HepG2 (cell line): ENCODE data around the gene IRS1. TPM values are rescaled to one million over a fixed set of nuclear protein-coding genes. Genes with fewer than 3 reads are reported as not detected.

Experiments
- AHDC1 ChIP-seq: sonication (generic); formaldehyde crosslinking; IDR thresholded peaks from 2 replicates; pipeline ENCODE4 v1.5.1; 2020; ENCODE audit warnings: mild to moderate bottlenecking, missing genetic modification reagents, borderline replicate concordance
- ATF5 ChIP-seq: sonication (generic); formaldehyde crosslinking; IDR thresholded peaks from 2 replicates; pipeline ENCODE4 v1.4.0; 2020; ENCODE audit warnings: mild to moderate bottlenecking, low read depth, missing genetic modification reagents
- ATF7-NPFF ChIP-seq: sonication (generic); formaldehyde crosslinking; IDR thresholded peaks from 2 replicates; pipeline ENCODE4 v1.8.1; 2023; ENCODE audit warnings: mild to moderate bottlenecking, low read depth, missing genetic modification reagents, moderate library complexity
- CREB1 ChIP-seq, 2 experiments: fragments of 450-650 bp in 1 of 2; IDR thresholded peaks; 2 replicates each; pipeline ENCODE4 v1.6.1; 2016 to 2017; ENCODE audit warnings: control low read depth in 1 of 2, mild to moderate bottlenecking in 1 of 2, missing compliant biosample characterization in 1 of 2, missing genetic modification characterization in 1 of 2
- DDIT3 ChIP-seq: sonication (generic); formaldehyde crosslinking; IDR thresholded peaks from 2 replicates; pipeline ENCODE4 v1.4.0; 2020; ENCODE audit warnings: mild to moderate bottlenecking, missing genetic modification reagents
- GATAD2A ChIP-seq: IDR thresholded peaks from 2 replicates; pipeline ENCODE4 v1.6.1; 2016
- GPBP1L1 ChIP-seq: sonication (generic); formaldehyde crosslinking; IDR thresholded peaks from 2 replicates; pipeline ENCODE4 v1.5.0; 2020; ENCODE audit warnings: mild to moderate bottlenecking, missing genetic modification reagents
- HMG20A ChIP-seq: IDR thresholded peaks from 2 replicates; pipeline ENCODE4 v1.6.1; 2016; ENCODE audit warnings: borderline replicate concordance
- NR2F1 ChIP-seq, 2 experiments: fragments of 450-650 bp in 1 of 2; formaldehyde crosslinking in 1 of 2; IDR thresholded peaks; 2 replicates each; pipeline versions ENCODE4 v1.5.0 to v1.6.1; 2016 to 2020; ENCODE audit warnings: mild to moderate bottlenecking in 1 of 2, missing compliant biosample characterization in 1 of 2, missing genetic modification reagents in 1 of 2, moderate library complexity in 1 of 2
- PITX1 ChIP-seq: sonication (generic); formaldehyde crosslinking; IDR thresholded peaks from 2 replicates; pipeline ENCODE4 v1.5.1; 2020; ENCODE audit warnings: mild to moderate bottlenecking, missing genetic modification reagents
- RNF2 ChIP-seq: fragments of 450-650 bp; conservative IDR thresholded peaks from 2 replicates; pipeline ENCODE4 v1.6.1; 2016; ENCODE audit warnings: low read depth
- SOX13 ChIP-seq, 3 experiments: fragments of 450-650 bp in 1 of 3; sonication (generic) in 1 of 3; formaldehyde crosslinking in 1 of 3; IDR thresholded peaks in 2 of 3; conservative IDR thresholded peaks in 1 of 3; 2 replicates each; pipeline versions ENCODE4 v1.5.0 to v1.6.1; 2016 to 2020; ENCODE audit warnings: antibody characterized with exemption in 1 of 3, mild to moderate bottlenecking in 1 of 3, missing compliant biosample characterization in 1 of 3, missing genetic modification reagents in 1 of 3, moderate library complexity in 1 of 3
- SOX5 ChIP-seq: IDR thresholded peaks from 2 replicates; pipeline ENCODE4 v1.6.1; 2016; ENCODE audit warnings: borderline replicate concordance
- SRSF1 ChIP-seq: fragments of 200-400 bp; formaldehyde crosslinking; optimal IDR thresholded peaks from 2 replicates; pipeline ENCODE3; 2017; ENCODE audit warnings: mild to moderate bottlenecking, low read depth, low read length, moderate library complexity
- TRIM24 ChIP-seq: sonication (generic); formaldehyde crosslinking; IDR thresholded peaks from 2 replicates; pipeline ENCODE4 v1.8.0; 2022; ENCODE audit warnings: mild to moderate bottlenecking, missing genetic modification reagents
- YEATS2 ChIP-seq: sonication (generic); formaldehyde crosslinking; IDR thresholded peaks from 2 replicates; pipeline ENCODE4 v1.4.0; 2020; ENCODE audit warnings: missing genetic modification reagents, borderline replicate concordance
- ZFYVE20 ChIP-seq: sonication (generic); formaldehyde crosslinking; IDR thresholded peaks from 2 replicates; pipeline ENCODE4 v1.8.0; 2023; ENCODE audit warnings: low read depth, mild to moderate bottlenecking, moderate library complexity, missing genetic modification reagents, borderline replicate concordance
- ZNF121 ChIP-seq: sonication (generic); formaldehyde crosslinking; IDR thresholded peaks from 2 replicates; pipeline ENCODE4 v1.5.0; 2020; ENCODE audit warnings: mild to moderate bottlenecking, missing genetic modification reagents
- ZNF317 ChIP-seq: sonication (generic); formaldehyde crosslinking; IDR thresholded peaks from 2 replicates; pipeline ENCODE4 v1.5.0; 2020; ENCODE audit warnings: mild to moderate bottlenecking, missing genetic modification reagents
- ZNF382 ChIP-seq: sonication (generic); formaldehyde crosslinking; IDR thresholded peaks from 2 replicates; pipeline ENCODE4 v1.5.0; 2020; ENCODE audit warnings: missing genetic modification reagents, mild to moderate bottlenecking, borderline replicate concordance
- ZNF878 ChIP-seq: sonication (generic); formaldehyde crosslinking; IDR thresholded peaks from 2 replicates; pipeline ENCODE4 v1.8.1; 2023; ENCODE audit warnings: mild to moderate bottlenecking, missing genetic modification reagents, moderate library complexity
- polyA plus RNA-seq, 8 experiments: library from polyadenylated mRNA; depleted of rRNA in 3 of 8; stranded (reverse) in 7 of 8; unstranded in 1 of 8; fragments of >200 nt; fragmentation: Illumina TruSeq in 4 of 8; extraction: Trizol in 4 of 8; gene quantifications; 2 replicates each; pipeline versions ENCODE4 v1.2.1 to v1.2.3, GENCODE V29; 2011 to 2016; ENCODE audit warnings: low read depth in 4 of 8, missing spikeins in 1 of 8, mixed read lengths in 1 of 8; ENCODE audit not compliant: insufficient read depth in 1 of 8
- total RNA-seq, 5 experiments: library from RNA; depleted of rRNA; stranded (reverse); fragments of >200 nt; fragmentation: Illumina TruSeq; extraction: Trizol; gene quantifications; 2 replicates each; pipeline ENCODE4 v1.2.3, GENCODE V29; 2016; ENCODE audit warnings: low read depth in 1 of 5

IRS1 gene
- total and polyA plus RNA-seq, 2 of the 13 experiments (the other 11 are each of a cell fraction or from before 2014, with no cell fraction given) = 8.7 to 9.0 TPM

GRCh38 chr2:226738821-226739544, 60.6 kb downstream of the IRS1 start (continued):
- TF ChIP-seq AHDC1 (peak; percentile 57), GPBP1L1 (no peak), ZNF878 (CRISPR knock-in tag) (peak; percentile 58; the same call in 1 of the 2 replicates), HMG20A (CRISPR knock-in tag) (no peak; the same call in 1 of the 2 replicates), NR2F1 (CRISPR knock-in tag; IDR thresholded peaks at IDR 0.05) (no peak), GATAD2A (CRISPR knock-in tag) (peak; percentile 57; the same call in 1 of the 2 replicates), ATF5 (CRISPR knock-in tag) (no peak), ZNF121 (CRISPR knock-in tag) (no peak), PITX1 (peak; percentile 12; the same call in 1 of the 2 replicates), ZFYVE20 (CRISPR knock-in tag) (no peak), TRIM24 (no peak), SRSF1 (no peak), ZNF382 (CRISPR knock-in tag) (no peak), SOX5 (CRISPR knock-in tag) (peak; percentile 67), SOX13 (IDR thresholded peaks at IDR 0.05) (0 out of 2 replicates have a peak, but pooled peaks have one; percentile 25), SOX13 (CRISPR knock-in tag; conservative IDR thresholded peaks at IDR 0.05 in 1 of 2, IDR thresholded peaks at IDR 0.05 in 1 of 2) (peak in 1 of 2 experiments; percentile 87; a peak in 2 of 4 replicates), ZNF317 (CRISPR knock-in tag) (peak; percentile 46; the same call in 1 of the 2 replicates), RNF2 (no peak), ATF7-NPFF (CRISPR knock-in tag) (no peak), DDIT3 (CRISPR knock-in tag) (no peak), CREB1 (IDR thresholded peaks at IDR 0.05) (no peak), CREB1 (CRISPR knock-in tag; IDR thresholded peaks at IDR 0.05) (0 out of 2 replicates have a peak, but pooled peaks have one; percentile 37), YEATS2 (no peak)
